HL-60 (cell line): ENCODE measurements around the gene RPL37.
"Not testable (repeated sequence)": the region's sequence is repeated elsewhere in the genome, so short reads cannot be mapped to it uniquely, and the experiment has no call there.

Experiments
- DNase-seq, 2 experiments: peaks; one replicate each; pipeline ENCODE4 v3.0.0-alpha.2; 2010 to 2020; ENCODE audit warnings: low read depth in 1 of 2, low spot score in 1 of 2
- H3K27ac ChIP-seq: fragments of 250-450 bp; sonication (Bioruptor Pico); replicated peaks from 2 replicates; pipeline ENCODE4 v1.5.1; 2020; ENCODE audit warnings: mild to moderate bottlenecking, moderate library complexity
- H3K27me3 ChIP-seq: fragments of 250-450 bp; sonication (Bioruptor Pico); 2 replicates; pipeline ENCODE4 v1.5.1; 2021; ENCODE audit warnings: mild to moderate bottlenecking, moderate library complexity; ENCODE audit not compliant: insufficient read depth, poor library complexity, severe bottlenecking
- H3K4me3 ChIP-seq: replicated peaks from 2 replicates; pipeline ENCODE4 v1.5.1; 2011; ENCODE audit warnings: mild to moderate bottlenecking, control low read depth, low read length; ENCODE audit not compliant: insufficient read depth
- GABPA ChIP-seq: IDR thresholded peaks from 2 replicates; pipeline ENCODE4 v1.6.1; 2012; ENCODE audit warnings: low read depth
- POLR2AphosphoS5 ChIP-seq: IDR thresholded peaks from 2 replicates; pipeline ENCODE4 v1.6.1; 2012; ENCODE audit warnings: low read depth
- SPI1 ChIP-seq: IDR thresholded peaks from 2 replicates; pipeline ENCODE4 v1.6.1; 2012; ENCODE audit warnings: low read depth, mild to moderate bottlenecking, borderline replicate concordance
- TF ChIP-seq, protein P1 (sequence below): IDR thresholded peaks from 2 replicates; pipeline ENCODE4 v1.6.1; 2012; ENCODE audit warnings: low read depth; ENCODE audit not compliant: insufficient replicate concordance
- TF ChIP-seq, protein P2 (sequence below): IDR thresholded peaks from one replicate; pipeline ENCODE4 v1.5.1; 2011; ENCODE audit warnings: low read length, control low read depth, inconsistent platforms; ENCODE audit not compliant: insufficient read depth

Gene RPL37

DNA sequence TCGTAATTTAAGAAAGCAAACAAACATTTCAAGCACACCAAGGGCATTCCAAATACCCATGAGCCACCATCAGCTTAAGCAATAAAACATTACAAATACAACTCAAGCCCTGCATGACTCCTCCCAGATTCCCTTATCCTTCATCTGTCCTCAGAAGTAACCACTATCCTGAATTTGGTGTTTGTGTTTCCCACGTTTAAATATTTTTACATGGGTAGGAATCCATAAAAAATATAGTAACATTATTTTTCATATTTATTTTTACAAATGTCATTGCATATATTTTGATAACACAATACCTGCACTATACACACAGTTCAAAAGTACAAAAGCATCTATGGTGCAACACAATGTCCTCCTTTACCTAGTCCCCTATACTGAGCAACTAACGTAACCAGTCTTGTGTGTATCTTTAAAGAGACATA, 43.3 kb downstream of the RPL37 start:
- no peak overlapping the region for H3K27ac ChIP-seq
- no peak for TF ChIP-seq POLR2AphosphoS5
- no peak for TF ChIP-seq GABPA
- TF ChIP-seq SPI1: no peak
- TF ChIP-seq, protein P1, sequence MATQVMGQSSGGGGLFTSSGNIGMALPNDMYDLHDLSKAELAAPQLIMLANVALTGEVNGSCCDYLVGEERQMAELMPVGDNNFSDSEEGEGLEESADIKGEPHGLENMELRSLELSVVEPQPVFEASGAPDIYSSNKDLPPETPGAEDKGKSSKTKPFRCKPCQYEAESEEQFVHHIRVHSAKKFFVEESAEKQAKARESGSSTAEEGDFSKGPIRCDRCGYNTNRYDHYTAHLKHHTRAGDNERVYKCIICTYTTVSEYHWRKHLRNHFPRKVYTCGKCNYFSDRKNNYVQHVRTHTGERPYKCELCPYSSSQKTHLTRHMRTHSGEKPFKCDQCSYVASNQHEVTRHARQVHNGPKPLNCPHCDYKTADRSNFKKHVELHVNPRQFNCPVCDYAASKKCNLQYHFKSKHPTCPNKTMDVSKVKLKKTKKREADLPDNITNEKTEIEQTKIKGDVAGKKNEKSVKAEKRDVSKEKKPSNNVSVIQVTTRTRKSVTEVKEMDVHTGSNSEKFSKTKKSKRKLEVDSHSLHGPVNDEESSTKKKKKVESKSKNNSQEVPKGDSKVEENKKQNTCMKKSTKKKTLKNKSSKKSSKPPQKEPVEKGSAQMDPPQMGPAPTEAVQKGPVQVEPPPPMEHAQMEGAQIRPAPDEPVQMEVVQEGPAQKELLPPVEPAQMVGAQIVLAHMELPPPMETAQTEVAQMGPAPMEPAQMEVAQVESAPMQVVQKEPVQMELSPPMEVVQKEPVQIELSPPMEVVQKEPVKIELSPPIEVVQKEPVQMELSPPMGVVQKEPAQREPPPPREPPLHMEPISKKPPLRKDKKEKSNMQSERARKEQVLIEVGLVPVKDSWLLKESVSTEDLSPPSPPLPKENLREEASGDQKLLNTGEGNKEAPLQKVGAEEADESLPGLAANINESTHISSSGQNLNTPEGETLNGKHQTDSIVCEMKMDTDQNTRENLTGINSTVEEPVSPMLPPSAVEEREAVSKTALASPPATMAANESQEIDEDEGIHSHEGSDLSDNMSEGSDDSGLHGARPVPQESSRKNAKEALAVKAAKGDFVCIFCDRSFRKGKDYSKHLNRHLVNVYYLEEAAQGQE: no peak
- TF ChIP-seq, protein P2, sequence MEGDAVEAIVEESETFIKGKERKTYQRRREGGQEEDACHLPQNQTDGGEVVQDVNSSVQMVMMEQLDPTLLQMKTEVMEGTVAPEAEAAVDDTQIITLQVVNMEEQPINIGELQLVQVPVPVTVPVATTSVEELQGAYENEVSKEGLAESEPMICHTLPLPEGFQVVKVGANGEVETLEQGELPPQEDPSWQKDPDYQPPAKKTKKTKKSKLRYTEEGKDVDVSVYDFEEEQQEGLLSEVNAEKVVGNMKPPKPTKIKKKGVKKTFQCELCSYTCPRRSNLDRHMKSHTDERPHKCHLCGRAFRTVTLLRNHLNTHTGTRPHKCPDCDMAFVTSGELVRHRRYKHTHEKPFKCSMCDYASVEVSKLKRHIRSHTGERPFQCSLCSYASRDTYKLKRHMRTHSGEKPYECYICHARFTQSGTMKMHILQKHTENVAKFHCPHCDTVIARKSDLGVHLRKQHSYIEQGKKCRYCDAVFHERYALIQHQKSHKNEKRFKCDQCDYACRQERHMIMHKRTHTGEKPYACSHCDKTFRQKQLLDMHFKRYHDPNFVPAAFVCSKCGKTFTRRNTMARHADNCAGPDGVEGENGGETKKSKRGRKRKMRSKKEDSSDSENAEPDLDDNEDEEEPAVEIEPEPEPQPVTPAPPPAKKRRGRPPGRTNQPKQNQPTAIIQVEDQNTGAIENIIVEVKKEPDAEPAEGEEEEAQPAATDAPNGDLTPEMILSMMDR: no peak

DNA sequence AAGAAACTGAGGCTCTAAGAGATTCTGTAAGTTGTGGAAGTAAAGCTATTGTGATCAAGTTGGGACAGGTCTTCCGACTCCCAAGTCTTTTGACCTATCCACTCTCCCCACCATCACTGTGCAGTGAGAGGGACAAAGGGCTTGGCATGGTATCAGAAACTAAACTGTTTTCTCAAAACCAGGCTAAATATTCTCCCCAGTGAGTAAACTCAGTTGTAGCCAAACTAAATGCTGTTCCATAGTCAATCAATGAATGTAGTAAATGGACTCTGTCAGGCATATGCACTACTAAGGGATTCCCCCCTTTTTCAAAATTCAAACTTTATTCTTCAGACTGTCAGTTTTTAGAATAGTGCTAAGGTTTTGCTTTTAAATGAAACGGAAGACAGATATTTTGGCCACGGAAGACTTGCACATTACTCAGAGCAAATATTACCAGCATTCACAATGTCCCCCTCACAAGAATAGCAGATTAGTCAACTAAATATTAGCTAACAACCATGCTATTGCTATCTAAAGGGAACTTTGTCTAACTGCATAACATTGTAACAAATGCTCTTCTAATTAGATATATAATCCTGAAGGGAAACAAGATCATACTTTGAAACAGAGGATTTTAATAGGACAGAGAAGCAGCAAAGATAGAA, 44.0 kb downstream of the RPL37 start:
- H3K4me3 ChIP-seq: no peak overlapping the region
- H3K27ac ChIP-seq: no peak overlapping the region
- no peak for DNase-seq
- TF ChIP-seq SPI1: no peak
- TF ChIP-seq, protein P1: no peak
- TF ChIP-seq GABPA: no peak
- TF ChIP-seq, protein P2: no peak
- TF ChIP-seq POLR2AphosphoS5: no peak
- H3K27me3 ChIP-seq: no peaks in the 10 kb centered on the region

More for the DNA sequence above, 43.3 kb downstream of the RPL37 start:
- no peak for DNase-seq
- no peak overlapping the region for H3K4me3 ChIP-seq
- H3K27me3 ChIP-seq: no peaks in the 10 kb centered on the region

DNA sequence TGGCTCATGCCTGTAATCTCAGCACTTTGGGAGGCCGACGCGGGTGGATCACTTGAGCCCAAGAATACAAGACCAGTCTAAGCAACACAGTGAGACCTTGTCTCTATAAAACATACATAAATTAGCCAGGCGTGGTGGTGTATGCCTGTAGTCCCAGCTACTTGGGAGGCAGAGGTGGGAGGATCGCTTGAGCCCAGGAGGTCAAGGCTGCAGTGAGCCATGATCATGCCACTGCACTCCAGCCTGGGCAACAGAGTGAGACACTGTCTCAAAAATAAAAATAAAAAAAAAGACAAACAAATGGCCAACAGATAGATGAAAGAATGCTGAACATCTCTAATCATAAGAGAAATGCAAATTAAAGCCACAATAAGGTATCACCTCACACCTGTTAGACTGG, 46.1 kb downstream of the RPL37 start:
- not testable (repeated sequence) for H3K4me3 ChIP-seq, H3K27ac ChIP-seq, DNase-seq, H3K27me3 ChIP-seq

DNA sequence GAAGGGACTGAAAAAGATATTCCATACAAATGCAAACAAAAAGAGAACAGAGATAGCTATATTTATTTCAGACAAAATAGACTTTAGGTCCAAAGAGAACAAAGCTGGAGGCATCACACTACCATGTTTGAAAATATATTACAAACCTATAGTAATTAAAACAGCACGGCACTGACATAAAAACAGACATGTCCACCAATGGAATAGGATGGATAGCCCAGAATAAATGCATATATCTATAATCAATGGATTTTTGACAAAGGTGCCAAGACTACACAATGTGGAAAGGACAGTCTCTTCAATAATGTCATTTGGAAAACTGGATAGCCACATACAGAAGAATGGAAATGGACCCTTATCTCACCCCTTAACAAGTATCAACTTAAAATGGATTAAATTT, 47.0 kb downstream of the RPL37 start:
- no peak for DNase-seq
- Histone ChIP-seq H3K4me3 (no peak overlapping the region), H3K27me3 (no peaks in the 10 kb centered on the region), H3K27ac (no peak overlapping the region)
- TF ChIP-seq GABPA (no peak), POLR2AphosphoS5 (no peak), SPI1 (no peak)
- TF ChIP-seq, protein P1: no peak
- TF ChIP-seq, protein P2: no peak

DNA sequence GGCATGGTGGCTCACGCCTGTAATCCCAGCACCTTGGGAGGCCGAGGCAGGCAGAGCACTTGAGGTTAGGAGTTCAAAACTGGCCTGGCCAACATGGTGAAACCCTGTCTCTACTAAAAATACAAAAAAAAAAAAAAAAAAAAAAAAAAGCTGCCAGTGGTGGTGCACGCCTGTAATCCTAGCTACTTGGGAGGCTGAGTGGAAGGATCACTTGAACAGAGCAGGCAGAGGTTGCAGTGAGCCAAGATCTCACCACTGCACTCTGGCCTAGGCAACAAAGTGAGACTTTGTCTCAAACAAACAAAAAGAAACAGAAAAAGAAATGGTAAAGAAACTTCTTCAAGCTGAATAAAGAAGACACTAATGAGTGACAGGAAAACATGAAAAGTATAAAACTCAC, 48.4 kb downstream of the RPL37 start:
- DNase-seq, H3K27ac ChIP-seq, H3K4me3 ChIP-seq, H3K27me3 ChIP-seq: not testable (repeated sequence)
